SK-N-MC (cell line): ENCODE measurements around the gene HPSE.

Source experiments
- EZH2 ChIP-seq: fragments of 200-600 bp; sonication (generic); IDR thresholded peaks from one replicate; pipeline ENCODE4 v1.6.1; 2017; ENCODE audit warnings: antibody characterized with exemption
- POLR2AphosphoS5 ChIP-seq: IDR thresholded peaks from 2 replicates; pipeline ENCODE4 v1.6.1; 2012; ENCODE audit warnings: mild to moderate bottlenecking, low read depth, low read length, borderline replicate concordance

GRCh38 chr4:83339573-83339972 lies 4.9 kb upstream of the HPSE start:
- TF ChIP-seq POLR2AphosphoS5 (no peak), EZH2 (no peak)
